Activated CD8-positive, alpha-beta T cell treated with anti-CD3 and anti-CD28 coated beads, Interleukin-2, amount 10 ng/mL, durations not matched to agents 7 days and 5 days (primary cell): Measurements from ENCODE around the gene SURF4. TPM values are rescaled to one million over a fixed set of nuclear protein-coding genes. Genes with fewer than 3 reads are reported as not detected.
"Not testable (repeated sequence)": the region's sequence is repeated elsewhere in the genome, so short reads cannot be mapped to it uniquely, and the experiment has no call there.

Source experiments
- ATAC-seq: fragments of 150-1000 bp; cut with Tn5 transposase; one replicate; pipeline ENCODE4 v1.10.0; 2021; ENCODE audit warnings: moderate library complexity
- CTCF ChIA-PET: fragments of 350-600 bp; sonication (Branson Sonifier 250); formaldehyde crosslinking; loops from one replicate; lab custom pipeline; 2021; ENCODE audit warnings: antibody characterized with exemption; lab: Charles Lee
- POLR2A ChIA-PET: fragments of 350-600 bp; sonication (Branson Sonifier 250); formaldehyde crosslinking; loops from one replicate; lab custom pipeline; 2021; ENCODE audit warnings: antibody characterized with exemption; lab: Charles Lee
- DNase-seq: peaks from one replicate; pipeline ENCODE4 v3.0.0-alpha.2; 2020
- H3K27ac Mint-ChIP-seq: one replicate; pipeline ENCODE4 v1.8.0; 2021; ENCODE audit warnings: mild to moderate bottlenecking, mixed read lengths
- H3K27me3 Mint-ChIP-seq: one replicate; pipeline ENCODE4 v1.8.0; 2021; ENCODE audit warnings: low read depth, mixed read lengths
- H3K36me3 Mint-ChIP-seq: one replicate; pipeline ENCODE4 v1.8.0; 2021; ENCODE audit warnings: low read depth, mixed read lengths
- H3K4me1 Mint-ChIP-seq: one replicate; pipeline ENCODE4 v1.8.0; 2021; ENCODE audit warnings: low read depth, mixed read lengths
- H3K4me3 Mint-ChIP-seq: one replicate; pipeline ENCODE4 v1.8.0; 2021; ENCODE audit warnings: mild to moderate bottlenecking, mixed read lengths
- H3K9me3 Mint-ChIP-seq: one replicate; pipeline ENCODE4 v1.8.0; 2022; ENCODE audit warnings: mixed read lengths; ENCODE audit not compliant: insufficient read depth
- total RNA-seq, 2 experiments: library from RNA; stranded (reverse); gene quantifications; one replicate each; pipeline ENCODE4 v1.2.3, GENCODE V29; 2021

The SURF4 gene
- total RNA-seq, 2 experiments from 2014 or later, result 175 to 176 TPM

DNA sequence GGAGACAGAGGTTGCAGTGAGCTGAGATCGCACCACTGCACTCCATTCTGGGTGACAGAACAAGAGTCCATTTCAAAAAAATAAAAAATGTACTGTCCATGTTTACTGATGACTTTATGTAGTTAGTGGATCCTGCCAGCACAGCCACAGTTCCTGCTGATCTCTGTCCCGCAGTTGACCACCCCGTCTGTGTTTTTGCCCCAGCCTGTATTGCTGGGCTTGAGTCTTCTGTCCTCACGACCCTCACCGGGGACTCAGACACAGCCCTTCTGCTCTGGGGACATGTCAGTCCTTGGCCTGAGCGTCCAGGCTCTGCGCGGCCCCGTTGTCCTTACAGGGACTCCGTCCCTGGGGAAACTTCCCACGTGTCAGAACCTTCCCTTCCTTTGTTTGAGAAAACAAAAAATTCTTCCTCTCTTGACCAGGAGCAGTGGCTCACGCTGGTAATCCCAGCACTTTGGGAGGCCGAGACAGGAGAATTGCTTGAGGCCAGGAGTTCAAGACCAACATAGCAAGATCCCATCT lies 54.4 kb downstream of the SURF4 start:
- Mint-ChIP-seq H3K36me3 (no peaks in the 10 kb centered on the region), H3K4me1 (no peaks in the 10 kb centered on the region), H3K9me3 (no peaks in the 10 kb centered on the region), H3K27me3 (peaks cover 2% of the 10 kb centered on the region), H3K4me3 (no peak overlapping the region), H3K27ac (no peak overlapping the region)
- POLR2A ChIA-PET, result no interaction called here
- no peak for ATAC-seq
- DNase-seq, result no peak
- CTCF ChIA-PET, result no interaction called here

DNA sequence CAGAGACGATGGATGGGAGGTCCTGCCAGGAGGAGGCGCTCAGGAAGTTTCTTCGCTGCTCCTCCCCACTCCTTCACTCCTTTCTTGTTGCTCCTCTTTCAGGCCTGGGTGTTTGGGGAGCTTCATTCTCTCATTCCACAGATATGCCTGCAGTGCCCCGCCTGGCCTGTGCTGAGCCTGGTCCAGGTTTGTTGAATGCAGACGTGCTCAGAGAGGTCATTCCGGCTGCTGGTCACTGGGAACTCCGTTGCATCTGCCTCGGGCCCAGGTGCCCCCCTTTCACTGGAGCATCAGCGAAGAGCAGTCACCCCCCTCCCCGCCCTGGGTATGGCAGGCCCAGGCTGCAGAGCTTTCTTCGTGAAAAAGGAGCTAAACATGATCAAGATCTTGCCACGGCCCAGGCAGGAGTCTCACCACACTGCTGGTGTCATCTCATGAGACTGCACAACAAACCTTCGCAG lies 55.4 kb downstream of the SURF4 start:
- ATAC-seq (no peak), DNase-seq (no peak)
- Mint-ChIP-seq H3K4me1 (no peaks in the 10 kb centered on the region), H3K4me3 (no peak overlapping the region), H3K36me3 (no peaks in the 10 kb centered on the region), H3K27me3 (peaks cover 5% of the 10 kb centered on the region), H3K27ac (no peak overlapping the region), H3K9me3 (no peaks in the 10 kb centered on the region)
- ChIA-PET CTCF (no interaction called here), POLR2A (no interaction called here)

DNA sequence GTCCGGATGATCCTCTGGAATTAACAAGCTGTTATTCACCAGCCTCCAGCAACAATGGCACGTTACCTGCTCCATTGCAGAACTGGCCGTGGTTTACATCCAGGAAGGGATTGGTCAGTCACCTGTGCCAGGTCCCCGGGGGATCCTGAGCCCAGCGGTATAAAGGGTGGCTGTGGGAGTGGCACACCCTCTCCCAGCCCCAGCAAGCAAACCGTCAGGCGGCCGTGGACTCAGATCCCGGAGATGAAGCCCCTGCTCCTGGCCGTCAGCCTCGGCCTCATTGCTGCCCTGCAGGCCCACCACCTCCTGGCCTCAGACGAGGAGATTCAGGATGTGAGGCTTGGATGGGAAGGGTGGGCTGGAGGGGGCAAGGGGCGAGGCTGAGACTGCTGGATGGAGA lies 58.3 kb downstream of the SURF4 start:
- POLR2A ChIA-PET, H3K9me3 Mint-ChIP-seq, H3K36me3 Mint-ChIP-seq, ATAC-seq, H3K27me3 Mint-ChIP-seq, H3K4me3 Mint-ChIP-seq, DNase-seq, H3K27ac Mint-ChIP-seq, H3K4me1 Mint-ChIP-seq: not testable (repeated sequence)
- CTCF ChIA-PET, result interaction anchor here (1.4 kb wide), 1 partner anchor 12 kb away, joined by 4 read pairs; no protein-coding TSS in a partner anchor

DNA sequence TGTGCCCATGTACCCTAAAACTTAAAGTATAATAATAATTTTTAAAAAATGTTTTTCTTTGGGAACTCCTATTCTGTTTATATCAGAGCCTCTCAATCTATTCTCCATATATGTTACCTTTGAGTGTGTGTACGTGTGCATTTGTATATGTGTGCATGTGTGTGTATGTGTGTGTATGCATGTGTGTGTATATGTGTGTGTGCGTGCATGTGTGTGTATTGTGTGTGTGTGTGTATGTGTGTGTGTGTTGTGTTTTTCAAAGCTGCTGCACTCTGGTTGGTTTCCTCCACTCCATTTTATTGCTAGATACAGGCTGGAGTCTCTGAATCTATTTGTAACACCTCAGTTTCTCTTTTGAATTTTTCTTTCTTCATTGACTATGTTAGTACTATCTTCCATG lies 59.9 kb downstream of the SURF4 start:
- Mint-ChIP-seq H3K27ac (no peak overlapping the region), H3K4me1 (no peaks in the 10 kb centered on the region), H3K36me3 (no peaks in the 10 kb centered on the region), H3K9me3 (no peaks in the 10 kb centered on the region), H3K27me3 (peaks cover 5% of the 10 kb centered on the region), H3K4me3 (no peak overlapping the region)
- ChIA-PET CTCF (no interaction called here), POLR2A (no interaction called here)
- DNase-seq, result no peak
- ATAC-seq, result no peak

Other genes with a start within 250 kb of the SURF4 start
- gene GBGT1, start 212.1 kb downstream of the SURF4 start, total RNA-seq, result 1 to 10 TPM; 3.1 to 4.1 TPM
- not detected for gene OBP2B, start 166.8 kb downstream of the SURF4 start, total RNA-seq
- not detected for gene ABO, start 100.9 kb downstream of the SURF4 start, total RNA-seq
- 10 to 100 TPM; 20.1 to 21.4 TPM for gene SURF6, start 39.9 kb downstream of the SURF4 start, total RNA-seq
- 10 to 100 TPM; 29.1 to 29.6 TPM for gene MED22, start 27.9 kb downstream of the SURF4 start, total RNA-seq
- 1,000 to 10,000 TPM; 1,894 to 1,933 TPM for gene RPL7A, start 27.8 kb downstream of the SURF4 start, total RNA-seq
- 10 to 100 TPM; 37.4 to 39.1 TPM for gene SURF1, start 19.6 kb downstream of the SURF4 start, total RNA-seq
- gene SURF2, start 19.5 kb downstream of the SURF4 start, total RNA-seq, result 10 to 100 TPM; 18.4 to 20.7 TPM
- under 1 TPM; 0.71 to 0.76 TPM for gene STKLD1, start 306 bp upstream of the SURF4 start, total RNA-seq
- 10 to 100 TPM; 23.6 to 25.7 TPM for gene REXO4, start 42.0 kb upstream of the SURF4 start, total RNA-seq
- 1 to 10 TPM; 1.4 to 2.5 TPM for gene ADAMTS13, start 46.3 kb upstream of the SURF4 start, total RNA-seq
- gene CACFD1, start 83.9 kb upstream of the SURF4 start, total RNA-seq, result 1 to 10 TPM; 1.3 to 2.4 TPM
- 10 to 100 TPM; 14.1 to 17.0 TPM for gene SLC2A6, start 103.0 kb upstream of the SURF4 start, total RNA-seq
- gene MYMK, start 148.9 kb upstream of the SURF4 start, total RNA-seq, result not detected
- gene ADAMTSL2, start 158.6 kb upstream of the SURF4 start, total RNA-seq, result not detected
- not detected for gene FAM163B, start 233.3 kb upstream of the SURF4 start, total RNA-seq